ENCODE data around the gene NUDT11. TPM values are rescaled to one million over a fixed set of nuclear protein-coding genes. Genes with fewer than 3 reads are reported as not detected.
"Not testable (repeated sequence)": the region's sequence is repeated elsewhere in the genome, so short reads cannot be mapped to it uniquely, and the experiment has no call there.

NUDT11 gene
- polyA plus RNA-seq, 1 of the 3 experiments (the other 2 are of a cell fraction) = 7.6 TPM

DNA sequence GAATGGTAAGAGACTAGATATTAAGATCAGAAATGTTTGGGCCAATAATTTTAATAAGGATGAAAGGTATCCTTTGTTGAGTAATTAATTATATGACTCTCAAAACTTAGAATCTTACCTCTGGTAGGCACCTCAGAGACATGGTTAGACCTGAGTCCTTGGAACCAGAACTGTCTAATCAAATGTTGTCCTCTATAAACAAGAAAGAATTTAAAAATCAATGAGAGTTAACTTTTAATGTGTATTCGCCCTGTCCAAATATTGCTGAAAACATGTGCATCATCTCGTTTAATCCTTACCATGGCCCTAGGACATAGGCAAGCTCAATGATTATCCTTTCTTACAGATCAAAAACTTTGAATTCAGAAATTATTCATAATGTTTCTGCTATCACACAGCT is 24.0 kb upstream of the NUDT11 start (continued):
- TF ChIP-seq, protein P1, sequence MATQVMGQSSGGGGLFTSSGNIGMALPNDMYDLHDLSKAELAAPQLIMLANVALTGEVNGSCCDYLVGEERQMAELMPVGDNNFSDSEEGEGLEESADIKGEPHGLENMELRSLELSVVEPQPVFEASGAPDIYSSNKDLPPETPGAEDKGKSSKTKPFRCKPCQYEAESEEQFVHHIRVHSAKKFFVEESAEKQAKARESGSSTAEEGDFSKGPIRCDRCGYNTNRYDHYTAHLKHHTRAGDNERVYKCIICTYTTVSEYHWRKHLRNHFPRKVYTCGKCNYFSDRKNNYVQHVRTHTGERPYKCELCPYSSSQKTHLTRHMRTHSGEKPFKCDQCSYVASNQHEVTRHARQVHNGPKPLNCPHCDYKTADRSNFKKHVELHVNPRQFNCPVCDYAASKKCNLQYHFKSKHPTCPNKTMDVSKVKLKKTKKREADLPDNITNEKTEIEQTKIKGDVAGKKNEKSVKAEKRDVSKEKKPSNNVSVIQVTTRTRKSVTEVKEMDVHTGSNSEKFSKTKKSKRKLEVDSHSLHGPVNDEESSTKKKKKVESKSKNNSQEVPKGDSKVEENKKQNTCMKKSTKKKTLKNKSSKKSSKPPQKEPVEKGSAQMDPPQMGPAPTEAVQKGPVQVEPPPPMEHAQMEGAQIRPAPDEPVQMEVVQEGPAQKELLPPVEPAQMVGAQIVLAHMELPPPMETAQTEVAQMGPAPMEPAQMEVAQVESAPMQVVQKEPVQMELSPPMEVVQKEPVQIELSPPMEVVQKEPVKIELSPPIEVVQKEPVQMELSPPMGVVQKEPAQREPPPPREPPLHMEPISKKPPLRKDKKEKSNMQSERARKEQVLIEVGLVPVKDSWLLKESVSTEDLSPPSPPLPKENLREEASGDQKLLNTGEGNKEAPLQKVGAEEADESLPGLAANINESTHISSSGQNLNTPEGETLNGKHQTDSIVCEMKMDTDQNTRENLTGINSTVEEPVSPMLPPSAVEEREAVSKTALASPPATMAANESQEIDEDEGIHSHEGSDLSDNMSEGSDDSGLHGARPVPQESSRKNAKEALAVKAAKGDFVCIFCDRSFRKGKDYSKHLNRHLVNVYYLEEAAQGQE (IDR thresholded peaks at IDR 0.05; ENCODE audit: low read depth, low read length) = no peak

DNA sequence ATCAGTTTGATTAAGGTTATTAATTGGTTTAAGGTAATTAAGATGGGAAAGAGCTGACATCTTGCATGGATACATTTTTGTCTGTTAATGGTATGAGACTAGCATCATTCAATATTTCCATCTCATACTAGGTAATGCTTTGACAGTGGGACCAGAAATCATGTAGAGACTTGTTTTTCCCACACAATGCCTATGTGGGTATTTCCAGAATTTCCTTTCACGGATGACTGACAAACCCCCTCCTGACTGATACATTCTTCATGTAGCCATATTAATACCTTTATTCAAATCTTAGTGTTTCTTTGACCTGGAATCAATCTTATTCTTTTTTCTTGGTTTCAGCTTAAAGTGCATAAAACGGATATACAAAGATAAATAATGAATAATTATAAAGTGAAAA is 22.7 kb upstream of the NUDT11 start:
- H3K9me2 ChIP-seq; H3F3A ChIP-seq (replicated peaks; ENCODE audit: insufficient read depth); H4K20me1 ChIP-seq (ENCODE audit: insufficient read depth); H3K36me3 ChIP-seq (replicated peaks in 1 of 2; ENCODE audit: control insufficient read depth in 1 of 2, insufficient read depth in 2 of 2, low read length in 1 of 2); H3K4me1 ChIP-seq (ENCODE audit: control insufficient read depth in 1 of 2, insufficient read depth in 2 of 2, low read depth in 1 of 2, low read length in 1 of 2); H2AFZ ChIP-seq (ENCODE audit: low read depth); H3K9me3 ChIP-seq; H3K4me3 ChIP-seq (ENCODE audit: low read depth in 2 of 2, low read length in 1 of 2); H3K4me2 ChIP-seq; H3K27me3 ChIP-seq (ENCODE audit: insufficient read depth); DNase-seq; H3K27ac ChIP-seq (ENCODE audit: low read depth in 2 of 2, low read length in 1 of 2); H3K9ac ChIP-seq; H3K79me2 ChIP-seq (ENCODE audit: insufficient read depth); POLR2A ChIA-PET: not testable (repeated sequence)
- CTCF ChIA-PET = interaction anchor here (1.2 kb wide), 1 partner anchor 58 kb away, joined by 4 read pairs; no protein-coding TSS in a partner anchor
- 0% methylated on average over 2 of the region's 2 CpGs for WGBS (ENCODE audit: low lambda C conversion rate)

DNA sequence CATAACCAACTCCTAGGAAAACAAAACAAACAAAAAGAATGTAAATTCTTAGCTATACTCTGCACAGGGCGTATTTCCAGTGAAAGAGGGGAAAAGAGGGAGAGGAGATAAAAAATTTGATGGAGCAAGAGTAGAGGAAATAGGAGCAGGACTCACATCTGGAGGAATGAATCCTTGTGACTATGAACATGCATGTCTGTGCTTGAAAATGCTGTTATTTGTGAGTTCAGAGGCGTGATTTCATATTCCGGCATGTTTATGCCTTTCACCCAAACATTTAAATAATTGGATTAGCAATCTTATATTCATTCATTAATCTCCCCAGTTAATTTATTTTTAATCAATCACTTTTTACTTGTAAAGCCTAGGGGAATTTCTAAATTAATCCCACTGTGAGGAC is 11.2 kb upstream of the NUDT11 start:
- DNase-seq = no peak
- POLR2A ChIA-PET = no interaction called here
- no peaks in the 10 kb centered on the region for H3K79me2 ChIP-seq (ENCODE audit: insufficient read depth)
- H4K20me1 ChIP-seq (ENCODE audit: insufficient read depth) = no peaks in the 10 kb centered on the region
- WGBS (ENCODE audit: low lambda C conversion rate) = 23% methylated on average over 3 of the region's 3 CpGs
- no peaks in the 10 kb centered on the region for H3K4me1 ChIP-seq (ENCODE audit: control insufficient read depth in 1 of 2, insufficient read depth in 2 of 2, low read depth in 1 of 2, low read length in 1 of 2)
- CTCF ChIA-PET = no interaction called here
- TF ChIP-seq, protein P2, sequence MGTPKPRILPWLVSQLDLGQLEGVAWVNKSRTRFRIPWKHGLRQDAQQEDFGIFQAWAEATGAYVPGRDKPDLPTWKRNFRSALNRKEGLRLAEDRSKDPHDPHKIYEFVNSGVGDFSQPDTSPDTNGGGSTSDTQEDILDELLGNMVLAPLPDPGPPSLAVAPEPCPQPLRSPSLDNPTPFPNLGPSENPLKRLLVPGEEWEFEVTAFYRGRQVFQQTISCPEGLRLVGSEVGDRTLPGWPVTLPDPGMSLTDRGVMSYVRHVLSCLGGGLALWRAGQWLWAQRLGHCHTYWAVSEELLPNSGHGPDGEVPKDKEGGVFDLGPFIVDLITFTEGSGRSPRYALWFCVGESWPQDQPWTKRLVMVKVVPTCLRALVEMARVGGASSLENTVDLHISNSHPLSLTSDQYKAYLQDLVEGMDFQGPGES (IDR thresholded peaks at IDR 0.05; ENCODE audit: low read depth, low read length) = no peak
- no peak for TF ChIP-seq RAD21 (IDR thresholded peaks at IDR 0.05; ENCODE audit: low read length)
- TF ChIP-seq, protein P3, sequence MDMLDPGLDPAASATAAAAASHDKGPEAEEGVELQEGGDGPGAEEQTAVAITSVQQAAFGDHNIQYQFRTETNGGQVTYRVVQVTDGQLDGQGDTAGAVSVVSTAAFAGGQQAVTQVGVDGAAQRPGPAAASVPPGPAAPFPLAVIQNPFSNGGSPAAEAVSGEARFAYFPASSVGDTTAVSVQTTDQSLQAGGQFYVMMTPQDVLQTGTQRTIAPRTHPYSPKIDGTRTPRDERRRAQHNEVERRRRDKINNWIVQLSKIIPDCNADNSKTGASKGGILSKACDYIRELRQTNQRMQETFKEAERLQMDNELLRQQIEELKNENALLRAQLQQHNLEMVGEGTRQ (IDR thresholded peaks at IDR 0.05; ENCODE audit: borderline replicate concordance, low read depth, low read length) = no peak
- TF ChIP-seq, protein P4, sequence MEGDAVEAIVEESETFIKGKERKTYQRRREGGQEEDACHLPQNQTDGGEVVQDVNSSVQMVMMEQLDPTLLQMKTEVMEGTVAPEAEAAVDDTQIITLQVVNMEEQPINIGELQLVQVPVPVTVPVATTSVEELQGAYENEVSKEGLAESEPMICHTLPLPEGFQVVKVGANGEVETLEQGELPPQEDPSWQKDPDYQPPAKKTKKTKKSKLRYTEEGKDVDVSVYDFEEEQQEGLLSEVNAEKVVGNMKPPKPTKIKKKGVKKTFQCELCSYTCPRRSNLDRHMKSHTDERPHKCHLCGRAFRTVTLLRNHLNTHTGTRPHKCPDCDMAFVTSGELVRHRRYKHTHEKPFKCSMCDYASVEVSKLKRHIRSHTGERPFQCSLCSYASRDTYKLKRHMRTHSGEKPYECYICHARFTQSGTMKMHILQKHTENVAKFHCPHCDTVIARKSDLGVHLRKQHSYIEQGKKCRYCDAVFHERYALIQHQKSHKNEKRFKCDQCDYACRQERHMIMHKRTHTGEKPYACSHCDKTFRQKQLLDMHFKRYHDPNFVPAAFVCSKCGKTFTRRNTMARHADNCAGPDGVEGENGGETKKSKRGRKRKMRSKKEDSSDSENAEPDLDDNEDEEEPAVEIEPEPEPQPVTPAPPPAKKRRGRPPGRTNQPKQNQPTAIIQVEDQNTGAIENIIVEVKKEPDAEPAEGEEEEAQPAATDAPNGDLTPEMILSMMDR (IDR thresholded peaks at IDR 0.05) = no peak
- TF ChIP-seq RFX5 (IDR thresholded peaks at IDR 0.05; ENCODE audit: low read length) = no peak
- no peak for TF ChIP-seq TCF12 (IDR thresholded peaks at IDR 0.05)
- no peak for TF ChIP-seq FOXJ3 (CRISPR knock-in tag; IDR thresholded peaks at IDR 0.05)
- no peak for TF ChIP-seq GABPA (IDR thresholded peaks at IDR 0.05; ENCODE audit: low read depth)
- no peak for TF ChIP-seq SIN3A (IDR thresholded peaks at IDR 0.05; ENCODE audit: borderline replicate concordance, low read depth, low read length)
- no peak for TF ChIP-seq MXI1 (IDR thresholded peaks at IDR 0.05; ENCODE audit: low read depth, low read length)
- no peak for TF ChIP-seq SMC3 (IDR thresholded peaks at IDR 0.05; ENCODE audit: low read depth, low read length)
- TF ChIP-seq JUND (IDR thresholded peaks at IDR 0.05) = no peak
- TF ChIP-seq NRF1 (IDR thresholded peaks at IDR 0.05; ENCODE audit: low read depth, low read length) = no peak
- TF ChIP-seq CHD2 (IDR thresholded peaks at IDR 0.05; ENCODE audit: low read length, partially characterized antibody) = no peak
- no peak for TF ChIP-seq GATA2 (CRISPR knock-in tag; IDR thresholded peaks at IDR 0.05)
- no peak for TF ChIP-seq FOXM1 (IDR thresholded peaks at IDR 0.05; ENCODE audit: low read depth)
- TF ChIP-seq NFIC (IDR thresholded peaks at IDR 0.05; ENCODE audit: borderline replicate concordance) = no peak
- no peak for TF ChIP-seq YY1 (IDR thresholded peaks at IDR 0.05; ENCODE audit: low read depth)
- no peak for TF ChIP-seq RCOR1 (IDR thresholded peaks at IDR 0.05; ENCODE audit: low read length)
- TF ChIP-seq ELF1 (IDR thresholded peaks at IDR 0.05) = no peak
- no peak overlapping the region for H3K4me3 ChIP-seq (ENCODE audit: low read depth in 2 of 2, low read length in 1 of 2)
- H3K9me3 ChIP-seq = no peaks in the 10 kb centered on the region
- no peak overlapping the region for H3K9ac ChIP-seq
- no peak overlapping the region for H2AFZ ChIP-seq (ENCODE audit: low read depth)
- H3K9me2 ChIP-seq = no peaks in the 10 kb centered on the region
- H3K27me3 ChIP-seq (ENCODE audit: insufficient read depth) = no peaks in the 10 kb centered on the region; the same call in 1 of the 2 replicates
- H3F3A ChIP-seq (replicated peaks; ENCODE audit: insufficient read depth) = no peaks in the 10 kb centered on the region
- no peak overlapping the region for H3K27ac ChIP-seq (ENCODE audit: low read depth in 2 of 2, low read length in 1 of 2)
- no peak overlapping the region for H3K4me2 ChIP-seq
- H3K36me3 ChIP-seq (replicated peaks in 1 of 2; ENCODE audit: control insufficient read depth in 1 of 2, insufficient read depth in 2 of 2, low read length in 1 of 2) = no peaks in the 10 kb centered on the region

Data from SK-N-SH (cell line).